Body of pancreas (tissue), 4 donors: ENCODE measurements around the gene PPP1R13L. TPM values are rescaled to one million over a fixed set of nuclear protein-coding genes. Genes with fewer than 3 reads are reported as not detected.

Source experiments
- ATAC-seq: fragments of 150-250 bp; one replicate; pipeline ENCODE4 v1.9.1; 2016
- DNase-seq, 4 donors: peaks; one replicate each; pipeline ENCODE4 v3.0.0-alpha.2; 2019
- H3K27ac ChIP-seq, 4 donors: fragments of 200-600 bp; sonication (generic); 1 replicate in 3 of 4; 2 replicates in 1 of 4; pipeline versions ENCODE4 v1.5.1 to v1.6.1; 2016 to 2019; ENCODE audit warnings: mild to moderate bottlenecking in 1 of 4, mixed read lengths in 1 of 4, moderate library complexity in 1 of 4
- H3K27me3 ChIP-seq, 2 donors: fragments of 200-600 bp; sonication (generic); one replicate each; pipeline ENCODE4 v1.6.0; 2016; ENCODE audit warnings: mild to moderate bottlenecking in 1 of 2
- H3K36me3 ChIP-seq, 2 donors: fragments of 200-600 bp; sonication (generic); replicated peaks in 1 of 2; 2 replicates each; pipeline ENCODE4 v1.5.1; 2016; ENCODE audit warnings: low read depth in 2 of 2; ENCODE audit not compliant: insufficient read depth in 1 of 2
- H3K4me1 ChIP-seq: fragments of 200-600 bp; sonication (generic); one replicate; pipeline ENCODE4 v1.6.0; 2016
- H3K4me3 ChIP-seq, 2 donors: fragments of 200-600 bp; sonication (generic); 1 replicate in 1 of 2; 2 replicates in 1 of 2; pipeline ENCODE4 v1.5.1; 2016 to 2019
- H3K9me3 ChIP-seq, 3 donors: fragments of 200-600 bp; sonication (generic); 1 replicate in 2 of 3; 2 replicates in 1 of 3; pipeline ENCODE4 v1.5.1; 2016
- POLR2A ChIP-seq, 3 donors: fragments of 450-650 bp; IDR thresholded peaks; one replicate each; pipeline ENCODE4 v1.6.1; 2016; ENCODE audit warnings: antibody characterized with exemption in 3 of 3, mild to moderate bottlenecking in 2 of 3
- WGBS, 2 donors: methylation state at CpG; one replicate each; pipeline ENCODE4 v1.1.5; 2017; 5-methylcytosine and 5-hydroxymethylcytosine counted together
- intact Hi-C: fragments of 100-400 bp; cut with DNase I; formaldehyde crosslinking; loops from one replicate; pipeline ENCODE4 v1.15.1; 2023
- total RNA-seq, 2 donors: library from RNA; depleted of rRNA; stranded (reverse); fragments of >200 nt; gene quantifications; one replicate each; pipeline ENCODE4 v1.1.0, GENCODE V29; 2016
- TF ChIP-seq, protein P1 (sequence below), 7 experiments: fragments of 450-650 bp in 4 of 7; fragments of 200-600 bp in 3 of 7; sonication (generic) in 3 of 7; IDR thresholded peaks; one replicate each; pipeline ENCODE4 v1.5.1; 2016 to 2019; ENCODE audit warnings: antibody characterized with exemption in 7 of 7

Gene PPP1R13L
- 10 to 100 TPM; 26.4 to 32.9 TPM for total RNA-seq

DNA sequence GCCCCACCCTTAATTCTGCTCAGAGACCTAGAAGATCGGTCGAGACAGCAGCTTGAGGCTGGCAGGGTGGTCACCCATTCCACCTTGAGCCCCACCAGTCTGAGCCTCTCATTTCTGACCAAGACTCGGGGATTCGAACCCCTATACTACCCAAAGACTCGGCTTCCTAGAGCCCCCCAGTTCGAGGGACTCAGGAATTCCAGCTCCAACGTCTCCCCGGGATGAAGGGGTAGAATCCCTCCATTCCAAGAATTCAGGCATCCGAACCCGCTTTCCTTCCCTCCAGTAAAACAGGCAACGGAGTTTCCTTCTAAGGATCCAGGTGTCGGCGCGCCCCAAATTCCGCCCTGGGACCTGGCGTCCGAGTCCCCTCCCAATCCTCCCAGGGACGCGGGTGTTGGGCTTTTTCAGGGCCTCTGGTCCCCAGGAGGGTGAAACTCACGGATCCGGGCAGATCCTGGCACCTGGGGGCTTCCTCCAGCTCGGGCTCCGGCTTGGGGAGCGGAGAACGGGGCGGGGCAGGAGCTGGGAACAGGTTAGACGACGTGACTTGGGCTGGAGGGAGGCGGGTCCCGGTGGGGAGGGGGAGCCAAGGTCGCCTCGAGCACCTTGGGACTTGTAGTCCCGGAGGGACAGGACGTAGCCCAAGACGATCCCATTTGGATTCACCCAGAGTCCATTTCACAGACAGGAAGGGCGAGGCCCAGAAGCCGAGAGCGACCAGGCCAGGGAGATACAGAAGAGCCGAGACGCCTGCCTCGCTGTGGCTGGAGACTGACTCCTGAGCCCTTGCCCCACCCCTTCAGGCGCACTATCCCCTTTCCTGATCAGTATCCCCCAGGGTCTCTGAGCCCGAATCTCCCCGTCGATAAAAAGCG is at the start of gene PPP1R13L:
Gene PPP1R13L, minus strand, starts transcription at position 513 of the 878 bp plus-strand sequence. CDS start 6,751 bp downstream, outside the sequence.
- Histone ChIP-seq H3K27me3 (no peaks in the 10 kb centered on the region), H3K36me3 (no peaks in the 10 kb centered on the region), H3K4me3 (peak within 1 kb of the TSS; percentile 85 to 92), H3K9me3 (no peaks in the 10 kb centered on the region), H3K4me1 (peaks cover 45% of the 10 kb centered on the region), H3K27ac (peak within 1 kb of the TSS; percentile 89 to 99 (median 96))
- TF ChIP-seq, protein P1, sequence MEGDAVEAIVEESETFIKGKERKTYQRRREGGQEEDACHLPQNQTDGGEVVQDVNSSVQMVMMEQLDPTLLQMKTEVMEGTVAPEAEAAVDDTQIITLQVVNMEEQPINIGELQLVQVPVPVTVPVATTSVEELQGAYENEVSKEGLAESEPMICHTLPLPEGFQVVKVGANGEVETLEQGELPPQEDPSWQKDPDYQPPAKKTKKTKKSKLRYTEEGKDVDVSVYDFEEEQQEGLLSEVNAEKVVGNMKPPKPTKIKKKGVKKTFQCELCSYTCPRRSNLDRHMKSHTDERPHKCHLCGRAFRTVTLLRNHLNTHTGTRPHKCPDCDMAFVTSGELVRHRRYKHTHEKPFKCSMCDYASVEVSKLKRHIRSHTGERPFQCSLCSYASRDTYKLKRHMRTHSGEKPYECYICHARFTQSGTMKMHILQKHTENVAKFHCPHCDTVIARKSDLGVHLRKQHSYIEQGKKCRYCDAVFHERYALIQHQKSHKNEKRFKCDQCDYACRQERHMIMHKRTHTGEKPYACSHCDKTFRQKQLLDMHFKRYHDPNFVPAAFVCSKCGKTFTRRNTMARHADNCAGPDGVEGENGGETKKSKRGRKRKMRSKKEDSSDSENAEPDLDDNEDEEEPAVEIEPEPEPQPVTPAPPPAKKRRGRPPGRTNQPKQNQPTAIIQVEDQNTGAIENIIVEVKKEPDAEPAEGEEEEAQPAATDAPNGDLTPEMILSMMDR (IDR thresholded peaks at IDR 0.05) = no peak
- peak; percentile 71 to 84 (median 78) for TF ChIP-seq POLR2A (IDR thresholded peaks at IDR 0.05)
- ATAC-seq = peak; percentile 78
- WGBS, 2 donors = 2 to 4% methylated on average over 11 to 46 of the region's 46 CpGs
- DNase-seq = peak; percentile 95 to 97 (median 96)
- intact Hi-C loops = no loop called here

GRCh38 chr19:45451850-45452387 is 47.0 kb upstream of the PPP1R13L start:
- peaks cover 43% of the 10 kb centered on the region for H3K4me1 ChIP-seq
- no peak overlapping the region for H3K4me3 ChIP-seq
- 70 to 77% methylated on average over 12 of the region's 12 CpGs for WGBS, 2 donors

DNA sequence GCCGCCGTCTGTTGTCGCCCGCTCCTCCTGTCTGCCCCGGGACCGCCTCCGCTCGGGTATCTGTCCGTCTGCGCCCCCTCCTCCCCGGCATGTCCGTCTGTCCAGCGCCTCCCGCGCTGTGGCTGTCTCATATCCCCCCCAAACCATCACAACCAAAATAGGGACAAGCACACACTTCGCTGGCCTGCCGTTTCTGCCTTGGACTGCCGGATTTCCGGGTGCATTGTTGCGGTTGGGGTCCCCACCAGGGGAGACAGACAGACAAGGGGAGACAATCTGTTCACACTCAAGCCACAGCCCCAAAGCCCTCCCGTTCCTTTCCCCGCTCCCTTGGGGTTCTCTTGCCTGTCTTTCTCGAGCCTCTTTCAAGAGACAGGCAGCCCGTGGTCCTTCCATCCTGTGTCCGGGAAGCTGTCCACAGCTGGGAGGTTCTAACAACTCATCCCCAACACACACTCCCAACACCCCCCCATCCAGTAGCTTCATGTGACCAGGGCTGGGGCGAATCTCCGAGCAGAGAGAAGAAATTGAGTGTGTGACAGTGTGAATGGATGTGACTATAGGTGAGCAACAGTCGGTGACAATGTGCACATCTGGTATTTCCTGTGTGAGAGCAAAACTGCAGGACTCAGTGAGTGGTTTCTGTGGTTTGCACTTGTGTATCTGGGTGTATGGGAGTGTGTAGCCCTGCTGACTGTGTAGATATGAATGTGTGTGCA is 46.4 kb upstream of the PPP1R13L start:
- Histone ChIP-seq H3K4me3 (no peak overlapping the region), H3K27ac (peak overlapping the region; percentile 76 to 92 (median 83)), H3K4me1 (peaks cover 40% of the 10 kb centered on the region), H3K9me3 (no peaks in the 10 kb centered on the region), H3K36me3 (no peaks in the 10 kb centered on the region), H3K27me3 (no peaks in the 10 kb centered on the region)
- WGBS, 2 donors = 9 to 33% methylated on average over 2 to 28 of the region's 28 CpGs
- TF ChIP-seq, protein P1 (IDR thresholded peaks at IDR 0.05) = no peak
- no peak for TF ChIP-seq POLR2A (IDR thresholded peaks at IDR 0.05)
- ATAC-seq (no peak), DNase-seq (peak; percentile 26 to 46 (median 36))
- intact Hi-C loops = no loop called here

More at GRCh38 chr19:45451850-45452387, 47.0 kb upstream of the PPP1R13L start:
- DNase-seq (no peak), ATAC-seq (no peak)
- TF ChIP-seq, protein P1 (IDR thresholded peaks at IDR 0.05) = no peak
- no peak for TF ChIP-seq POLR2A (IDR thresholded peaks at IDR 0.05)
- Histone ChIP-seq H3K27ac (peak overlapping the region; percentile 17 to 92 (median 83)), H3K9me3 (no peaks in the 10 kb centered on the region), H3K27me3 (no peaks in the 10 kb centered on the region), H3K36me3 (no peaks in the 10 kb centered on the region)
- intact Hi-C loops = no loop called here

GRCh38 chr19:45450012-45450333 is 45.1 kb upstream of the PPP1R13L start:
- no peaks in the 10 kb centered on the region for H3K9me3 ChIP-seq
- H3K36me3 ChIP-seq = no peaks in the 10 kb centered on the region
- peak; percentile 6 for ATAC-seq
- whole genome bisulfite sequencing, 2 donors = 25 to 32% methylated on average over 5 of the region's 5 CpGs
- H3K27me3 ChIP-seq = no peaks in the 10 kb centered on the region
- H3K4me1 ChIP-seq = peaks cover 28% of the 10 kb centered on the region
- intact Hi-C loops = no loop called here
- DNase-seq = no peak
- no peak for TF ChIP-seq POLR2A (IDR thresholded peaks at IDR 0.05)
- TF ChIP-seq, protein P1 (IDR thresholded peaks at IDR 0.05) = no peak
- peak overlapping the region; percentile 59 to 92 (median 83) for H3K27ac ChIP-seq
- H3K4me3 ChIP-seq = peak overlapping the region in 1 of 2 donors; percentile 25
